ENCODE results near the gene AHNAK. TPM values are rescaled to one million over a fixed set of nuclear protein-coding genes. Genes with fewer than 3 reads are reported as not detected.
A peak's percentile ranks its signal among the peaks of the same experiment; 100 is the strongest.

The AHNAK gene
- polyA plus RNA-seq, 2 of the 4 experiments (the other 2 are of a cell fraction): 43.3 to 82.0 TPM

DNA sequence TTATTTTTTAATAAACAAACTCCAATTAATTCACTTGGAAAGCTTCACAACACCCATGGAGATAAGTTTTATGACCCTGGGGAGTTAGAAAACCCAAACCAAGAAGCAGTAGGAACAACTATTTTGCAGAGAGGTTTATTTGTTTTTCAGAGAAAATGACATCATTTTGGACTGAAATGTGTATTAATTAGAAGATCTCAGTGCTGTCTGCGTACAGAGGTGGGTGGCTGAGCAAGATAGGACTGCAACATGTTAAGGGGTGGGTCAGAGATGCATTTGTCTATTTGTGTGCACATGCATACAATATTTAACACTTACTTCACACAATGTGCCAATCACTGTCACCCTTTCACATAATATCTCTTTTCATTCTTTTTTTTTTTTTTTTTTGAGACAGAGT lies 126.7 kb downstream of the AHNAK start:
- TF ChIP-seq CBX2 (IDR thresholded peaks at IDR 0.05; ENCODE audit: borderline replicate concordance, low read depth) (no peak), CHD2 (IDR thresholded peaks at IDR 0.05; ENCODE audit: low read length, partially characterized antibody) (no peak), RNF2 (IDR thresholded peaks at IDR 0.05; ENCODE audit: borderline replicate concordance, low read depth) (no peak), BHLHE40 (IDR thresholded peaks at IDR 0.05; ENCODE audit: low read depth, low read length) (no peak), HOXB13 (CRISPR knock-in tag; IDR thresholded peaks at IDR 0.05; ENCODE audit: low read depth) (no peak), NR3C1 (IDR thresholded peaks at IDR 0.05) (no peak), HDAC2 (IDR thresholded peaks at IDR 0.05) (no peak), HEYL (CRISPR knock-in tag; IDR thresholded peaks at IDR 0.05) (no peak), KDM1A (IDR thresholded peaks at IDR 0.05; ENCODE audit: low read depth) (no peak), ZFP36 (IDR thresholded peaks at IDR 0.05; ENCODE audit: borderline replicate concordance, partially characterized antibody) (no peak), TFCP2L1 (CRISPR knock-in tag; IDR thresholded peaks at IDR 0.05) (no peak), RAD21 (conservative IDR thresholded peaks at IDR 0.05 in 1 of 2, IDR thresholded peaks at IDR 0.05 in 1 of 2) (no peak), ZC3H11A (IDR thresholded peaks at IDR 0.05) (no peak), RCOR1 (IDR thresholded peaks at IDR 0.05; ENCODE audit: low read depth, low read length) (no peak)
- TF ChIP-seq, protein P1, sequence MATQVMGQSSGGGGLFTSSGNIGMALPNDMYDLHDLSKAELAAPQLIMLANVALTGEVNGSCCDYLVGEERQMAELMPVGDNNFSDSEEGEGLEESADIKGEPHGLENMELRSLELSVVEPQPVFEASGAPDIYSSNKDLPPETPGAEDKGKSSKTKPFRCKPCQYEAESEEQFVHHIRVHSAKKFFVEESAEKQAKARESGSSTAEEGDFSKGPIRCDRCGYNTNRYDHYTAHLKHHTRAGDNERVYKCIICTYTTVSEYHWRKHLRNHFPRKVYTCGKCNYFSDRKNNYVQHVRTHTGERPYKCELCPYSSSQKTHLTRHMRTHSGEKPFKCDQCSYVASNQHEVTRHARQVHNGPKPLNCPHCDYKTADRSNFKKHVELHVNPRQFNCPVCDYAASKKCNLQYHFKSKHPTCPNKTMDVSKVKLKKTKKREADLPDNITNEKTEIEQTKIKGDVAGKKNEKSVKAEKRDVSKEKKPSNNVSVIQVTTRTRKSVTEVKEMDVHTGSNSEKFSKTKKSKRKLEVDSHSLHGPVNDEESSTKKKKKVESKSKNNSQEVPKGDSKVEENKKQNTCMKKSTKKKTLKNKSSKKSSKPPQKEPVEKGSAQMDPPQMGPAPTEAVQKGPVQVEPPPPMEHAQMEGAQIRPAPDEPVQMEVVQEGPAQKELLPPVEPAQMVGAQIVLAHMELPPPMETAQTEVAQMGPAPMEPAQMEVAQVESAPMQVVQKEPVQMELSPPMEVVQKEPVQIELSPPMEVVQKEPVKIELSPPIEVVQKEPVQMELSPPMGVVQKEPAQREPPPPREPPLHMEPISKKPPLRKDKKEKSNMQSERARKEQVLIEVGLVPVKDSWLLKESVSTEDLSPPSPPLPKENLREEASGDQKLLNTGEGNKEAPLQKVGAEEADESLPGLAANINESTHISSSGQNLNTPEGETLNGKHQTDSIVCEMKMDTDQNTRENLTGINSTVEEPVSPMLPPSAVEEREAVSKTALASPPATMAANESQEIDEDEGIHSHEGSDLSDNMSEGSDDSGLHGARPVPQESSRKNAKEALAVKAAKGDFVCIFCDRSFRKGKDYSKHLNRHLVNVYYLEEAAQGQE (IDR thresholded peaks at IDR 0.05): no peak
- TF ChIP-seq, protein P2, sequence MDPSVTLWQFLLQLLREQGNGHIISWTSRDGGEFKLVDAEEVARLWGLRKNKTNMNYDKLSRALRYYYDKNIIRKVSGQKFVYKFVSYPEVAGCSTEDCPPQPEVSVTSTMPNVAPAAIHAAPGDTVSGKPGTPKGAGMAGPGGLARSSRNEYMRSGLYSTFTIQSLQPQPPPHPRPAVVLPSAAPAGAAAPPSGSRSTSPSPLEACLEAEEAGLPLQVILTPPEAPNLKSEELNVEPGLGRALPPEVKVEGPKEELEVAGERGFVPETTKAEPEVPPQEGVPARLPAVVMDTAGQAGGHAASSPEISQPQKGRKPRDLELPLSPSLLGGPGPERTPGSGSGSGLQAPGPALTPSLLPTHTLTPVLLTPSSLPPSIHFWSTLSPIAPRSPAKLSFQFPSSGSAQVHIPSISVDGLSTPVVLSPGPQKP (IDR thresholded peaks at IDR 0.05; ENCODE audit: low read depth, low read length): no peak
- TF ChIP-seq, protein P3, sequence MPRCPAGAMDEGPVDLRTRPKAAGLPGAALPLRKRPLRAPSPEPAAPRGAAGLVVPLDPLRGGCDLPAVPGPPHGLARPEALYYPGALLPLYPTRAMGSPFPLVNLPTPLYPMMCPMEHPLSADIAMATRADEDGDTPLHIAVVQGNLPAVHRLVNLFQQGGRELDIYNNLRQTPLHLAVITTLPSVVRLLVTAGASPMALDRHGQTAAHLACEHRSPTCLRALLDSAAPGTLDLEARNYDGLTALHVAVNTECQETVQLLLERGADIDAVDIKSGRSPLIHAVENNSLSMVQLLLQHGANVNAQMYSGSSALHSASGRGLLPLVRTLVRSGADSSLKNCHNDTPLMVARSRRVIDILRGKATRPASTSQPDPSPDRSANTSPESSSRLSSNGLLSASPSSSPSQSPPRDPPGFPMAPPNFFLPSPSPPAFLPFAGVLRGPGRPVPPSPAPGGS (IDR thresholded peaks at IDR 0.05): no peak
- no peak for FAIRE-seq
- POLR2A ChIA-PET: no interaction called here
- 62% methylated on average over 1 of the region's 1 CpG for WGBS (ENCODE audit: missing lambda C conversion rate)
- H3K4me1 ChIP-seq: peaks cover 4% of the 10 kb centered on the region; the same call in 1 of the 3 replicates
- H3K4me3 ChIP-seq: no peak overlapping the region
- no peaks in the 10 kb centered on the region for H3K9me3 ChIP-seq
- ATAC-seq: no peak
- H3K4me2 ChIP-seq: no peak overlapping the region
- no peak for DNase-seq (ENCODE audit: low read depth in 1 of 2, low spot score in 1 of 2)
- H3K27ac ChIP-seq: no peak overlapping the region
- CTCF ChIA-PET: interaction anchor here (0.7 to 13.0 kb wide), 8 partner anchors 10 to 150 kb away, joined by 3 to 322 read pairs (median 5); no protein-coding TSS in a partner anchor

DNA sequence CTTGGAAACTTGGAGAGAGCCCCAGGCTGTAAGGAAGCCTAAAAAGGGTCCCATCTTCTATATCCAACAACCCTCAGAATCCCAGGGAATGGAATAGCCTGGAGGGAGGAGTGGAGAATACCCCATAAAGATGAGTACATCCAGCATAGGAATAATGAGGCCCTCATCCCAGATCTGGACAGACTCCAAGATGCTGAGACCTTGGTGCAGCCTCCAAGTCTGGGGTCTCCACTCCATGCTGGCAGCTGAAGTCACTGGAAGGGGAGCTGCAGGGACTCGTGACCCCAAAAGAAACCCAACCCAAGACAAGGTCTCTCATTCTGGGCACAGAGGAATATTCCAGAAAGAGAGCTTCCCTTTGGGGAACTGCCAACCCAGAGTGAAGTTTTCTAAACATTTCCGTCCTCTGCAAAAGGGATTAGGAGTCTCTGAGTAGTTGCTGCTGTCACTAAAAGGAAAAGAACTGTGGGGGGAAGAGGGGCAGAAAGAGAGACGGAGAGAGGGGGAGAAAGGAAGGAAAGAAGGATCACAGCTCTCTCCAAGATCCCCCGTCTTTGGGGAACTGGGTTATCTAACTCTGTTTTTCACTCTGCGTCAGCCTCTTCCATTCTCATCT lies 127.2 kb downstream of the AHNAK start:
- ATAC-seq: no peak
- no peak overlapping the region for H3K4me3 ChIP-seq

More for the DNA sequence above, 127.2 kb downstream of the AHNAK start:
- ChIA-PET POLR2A (interaction anchor here (0.6 kb wide), 1 partner anchor 39 kb away, joined by 3 read pairs; no protein-coding TSS in a partner anchor), CTCF (interaction anchor here (0.7 to 13.0 kb wide), 8 partner anchors 10 to 151 kb away, joined by 3 to 322 read pairs (median 5); no protein-coding TSS in a partner anchor)
- TF ChIP-seq ESRRA (IDR thresholded peaks at IDR 0.05; ENCODE audit: borderline replicate concordance, low read length): no peak
- TF ChIP-seq, protein P4, sequence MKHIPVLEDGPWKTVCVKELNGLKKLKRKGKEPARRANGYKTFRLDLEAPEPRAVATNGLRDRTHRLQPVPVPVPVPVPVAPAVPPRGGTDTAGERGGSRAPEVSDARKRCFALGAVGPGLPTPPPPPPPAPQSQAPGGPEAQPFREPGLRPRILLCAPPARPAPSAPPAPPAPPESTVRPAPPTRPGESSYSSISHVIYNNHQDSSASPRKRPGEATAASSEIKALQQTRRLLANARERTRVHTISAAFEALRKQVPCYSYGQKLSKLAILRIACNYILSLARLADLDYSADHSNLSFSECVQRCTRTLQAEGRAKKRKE (CRISPR knock-in tag; IDR thresholded peaks at IDR 0.05; ENCODE audit: low read depth): no peak
- TF ChIP-seq EP300 (IDR thresholded peaks at IDR 0.05): no peak
- DNase-seq (ENCODE audit: low read depth in 1 of 2, low spot score in 1 of 2) (no peak), FAIRE-seq (no peak)
- Histone ChIP-seq H3K4me2 (no peak overlapping the region), H3K9me3 (no peaks in the 10 kb centered on the region), H3K4me1 (peaks cover 4% of the 10 kb centered on the region; the same call in 1 of the 3 replicates), H3K27ac (peak overlapping the region in 1 of 2 experiments; percentile 17; a peak in 1 of 6 replicates)
- 53% methylated on average over 5 of the region's 5 CpGs for WGBS (ENCODE audit: missing lambda C conversion rate)

Measured in A549 (cell line).